Measurements from ENCODE around the gene ITPRIPL1. TPM values are rescaled to one million over a fixed set of nuclear protein-coding genes. Genes with fewer than 3 reads are reported as not detected.

The ITPRIPL1 gene
- total and polyA plus RNA-seq, 2 of the 8 experiments (the other 6 are each of a cell fraction or from before 2014, with no cell fraction given): 10.6 to 16.1 TPM

GRCh38 chr2:96291751-96292150 lies 33.4 kb upstream of the ITPRIPL1 start:
- Histone ChIP-seq H3K4ac (replicated peaks; ENCODE audit: insufficient read length, low read depth, low read length) (no peak overlapping the region), H2AK5ac (ENCODE audit: low read depth, low read length) (no peak overlapping the region), H3K23me2 (ENCODE audit: low read depth, low read length) (no peaks in the 10 kb centered on the region), H3K23ac (ENCODE audit: insufficient read length) (no peak overlapping the region), H3K4me1 (replicated peaks in 1 of 4; ENCODE audit: control insufficient read depth in 3 of 4, insufficient read depth in 4 of 4, low read length in 3 of 4) (no peaks in the 10 kb centered on the region), H3K79me1 (ENCODE audit: low read depth, low read length) (no peaks in the 10 kb centered on the region), H3K18ac (ENCODE audit: extremely low read depth, low read length) (no peak overlapping the region), H3K27ac (ENCODE audit: low read depth, low read length) (no peak overlapping the region), H4K91ac (replicated peaks; ENCODE audit: insufficient read length, low read length) (no peak overlapping the region), H2BK120ac (replicated peaks; ENCODE audit: low read depth, low read length) (no peak overlapping the region), H3K4me2 (ENCODE audit: insufficient read depth in 1 of 2, low read depth in 2 of 2, low read length in 2 of 2) (no peak overlapping the region), H4K5ac (ENCODE audit: insufficient read length, low read depth, low read length) (no peak overlapping the region), H3K79me2 (ENCODE audit: control insufficient read depth in 1 of 2, insufficient read depth in 2 of 2, low read length in 2 of 2) (no peaks in the 10 kb centered on the region), H2AFZ (ENCODE audit: low read length) (no peak overlapping the region), H4K8ac (ENCODE audit: extremely low read depth, insufficient read depth, low read length) (no peak overlapping the region), H3K36me3 (ENCODE audit: control insufficient read depth in 2 of 4, insufficient read depth in 4 of 4, low read length in 3 of 4) (peaks cover 63 to 98% (median 94%) of the 10 kb centered on the region in 4 experiments), H2BK15ac (ENCODE audit: low read length) (no peak overlapping the region), H3K14ac (ENCODE audit: insufficient read length) (no peak overlapping the region), H3K9me3 (ENCODE audit: insufficient read depth in 2 of 2, low read depth in 1 of 2, low read length in 1 of 2) (no peaks in the 10 kb centered on the region), H2BK5ac (ENCODE audit: low read depth, low read length) (no peak overlapping the region), H3K56ac (replicated peaks; ENCODE audit: insufficient read length, low read depth, low read length) (no peak overlapping the region), H3K27me3 (replicated peaks in 1 of 4; ENCODE audit: control insufficient read depth in 3 of 4, extremely low read depth in 1 of 4, insufficient read depth in 3 of 4, low read length in 3 of 4) (no peaks in the 10 kb centered on the region), H3K4me3 (ENCODE audit: extremely low read depth in 1 of 4, insufficient read depth in 2 of 4, low read depth in 3 of 4, low read length in 4 of 4) (no peak overlapping the region), H2BK20ac (ENCODE audit: low read length) (no peak overlapping the region), H2BK12ac (ENCODE audit: low read depth, low read length) (no peak overlapping the region), H3K9ac (replicated peaks in 1 of 4; ENCODE audit: extremely low read depth in 1 of 4, low read depth in 3 of 4, low read length in 3 of 4) (no peak overlapping the region), H4K20me1 (replicated peaks in 1 of 2; ENCODE audit: control insufficient read depth in 1 of 2, insufficient read depth in 2 of 2, low read length in 2 of 2) (peaks cover 5 to 8% of the 10 kb centered on the region in 2 experiments)
- FAIRE-seq: no peak
- ChIA-PET POLR2A (ENCODE audit: partially characterized antibody) (interaction anchor here (1.6 to 5.5 kb wide), 4 partner anchors 10 to 27 kb away, joined by 3 to 42 read pairs (median 16); no protein-coding TSS in a partner anchor), CTCF (ENCODE audit: partially characterized antibody) (interaction anchor here (1.0 to 1.2 kb wide), 2 partner anchors 18 to 25 kb away, joined by 3 read pairs; no protein-coding TSS in a partner anchor)
- 90% methylated on average over 5 of the region's 5 CpGs; no CpG with 5 or more reads in 1 of the 2 experiments for WGBS, 2 experiments (ENCODE audit: extremely low coverage in 1 of 2, insufficient coverage in 1 of 2, insufficient read length in 1 of 2, insufficient replicate concordance in 2 of 2, low coverage in 1 of 2, low lambda C conversion rate in 2 of 2, missing lambda C conversion rate in 1 of 2)
- TF ChIP-seq SP2 (IDR thresholded peaks at IDR 0.05; ENCODE audit: low read length): no peak
- no peak for TF ChIP-seq NANOG (IDR thresholded peaks at IDR 0.05; ENCODE audit: insufficient read depth, low read depth, low read length, poor library complexity, severe bottlenecking)
- TF ChIP-seq TCF12 (IDR thresholded peaks at IDR 0.05; ENCODE audit: low read depth, low read length): no peak
- DNase-seq (ENCODE audit: low read depth in 1 of 2, low spot score in 2 of 2): no peak

Measured in H1 (cell line).